HG03196 (cell line): ENCODE results near the gene PLAAT2.
A peak's percentile ranks its signal among the peaks of the same experiment; 100 is the strongest.
"Not testable (repeated sequence)": the region's sequence is repeated elsewhere in the genome, so short reads cannot be mapped to it uniquely, and the experiment has no call there.

Source experiments
- ATAC-seq: cut with Tn5 transposase; IDR thresholded peaks from one replicate; pipeline ENCODE4 v1.9.1; 2021; ENCODE audit not compliant: unreplicated experiment

The PLAAT2 gene

DNA sequence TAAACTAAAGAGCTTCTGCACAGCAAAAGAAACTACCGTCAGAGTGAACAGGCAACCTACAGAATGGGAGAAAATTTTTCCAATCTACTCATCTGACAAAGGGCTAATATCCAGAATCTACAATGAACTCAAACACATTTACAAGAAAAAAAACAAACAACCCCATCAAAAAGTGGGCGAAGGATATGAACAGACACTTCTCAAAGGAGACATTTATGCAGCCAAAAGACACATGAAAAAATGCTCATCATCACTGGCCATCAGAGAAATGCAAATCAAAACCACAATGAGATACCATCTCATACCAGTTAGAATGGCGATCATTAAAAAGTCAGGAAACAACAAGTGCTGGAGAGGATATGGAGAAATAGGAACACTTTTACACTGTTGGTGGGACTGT, 15.7 kb upstream of the PLAAT2 start:
- ATAC-seq = not testable (repeated sequence)

DNA sequence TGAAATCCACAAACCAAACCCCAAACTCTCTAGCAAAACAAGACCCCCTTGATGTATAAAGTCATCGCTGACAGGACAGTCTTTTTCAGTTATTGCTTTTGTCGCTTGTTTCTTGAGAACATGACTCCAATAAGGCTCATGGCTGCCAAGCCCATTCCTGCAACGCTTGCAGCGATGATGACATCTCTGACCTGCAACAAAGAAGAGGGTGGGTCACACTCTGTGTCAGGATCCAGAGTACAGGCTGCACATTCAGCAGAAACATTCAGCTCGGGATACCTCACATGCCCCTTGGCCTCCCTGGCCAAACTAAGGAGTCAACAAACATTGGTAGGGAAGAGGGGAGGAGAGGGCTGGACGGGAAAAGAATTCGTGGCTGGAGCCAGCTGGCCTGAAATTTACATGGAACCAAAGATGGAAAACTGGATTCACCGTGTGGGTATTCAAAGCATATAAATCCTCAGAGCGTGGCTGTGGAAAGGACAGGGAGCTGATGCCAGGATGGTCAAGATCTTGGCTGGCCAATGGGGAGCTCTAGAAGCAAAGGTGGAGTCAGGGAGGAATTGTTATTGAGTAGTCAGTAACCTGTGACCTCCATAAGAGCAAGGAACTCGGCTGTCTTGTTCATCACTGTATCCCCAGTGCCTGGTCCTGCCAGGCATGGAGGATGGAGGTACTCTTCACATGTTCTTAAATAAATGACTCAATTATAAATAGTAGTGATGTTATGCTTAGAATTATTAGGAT, 11.8 kb upstream of the PLAAT2 start:
- no peak for ATAC-seq

DNA sequence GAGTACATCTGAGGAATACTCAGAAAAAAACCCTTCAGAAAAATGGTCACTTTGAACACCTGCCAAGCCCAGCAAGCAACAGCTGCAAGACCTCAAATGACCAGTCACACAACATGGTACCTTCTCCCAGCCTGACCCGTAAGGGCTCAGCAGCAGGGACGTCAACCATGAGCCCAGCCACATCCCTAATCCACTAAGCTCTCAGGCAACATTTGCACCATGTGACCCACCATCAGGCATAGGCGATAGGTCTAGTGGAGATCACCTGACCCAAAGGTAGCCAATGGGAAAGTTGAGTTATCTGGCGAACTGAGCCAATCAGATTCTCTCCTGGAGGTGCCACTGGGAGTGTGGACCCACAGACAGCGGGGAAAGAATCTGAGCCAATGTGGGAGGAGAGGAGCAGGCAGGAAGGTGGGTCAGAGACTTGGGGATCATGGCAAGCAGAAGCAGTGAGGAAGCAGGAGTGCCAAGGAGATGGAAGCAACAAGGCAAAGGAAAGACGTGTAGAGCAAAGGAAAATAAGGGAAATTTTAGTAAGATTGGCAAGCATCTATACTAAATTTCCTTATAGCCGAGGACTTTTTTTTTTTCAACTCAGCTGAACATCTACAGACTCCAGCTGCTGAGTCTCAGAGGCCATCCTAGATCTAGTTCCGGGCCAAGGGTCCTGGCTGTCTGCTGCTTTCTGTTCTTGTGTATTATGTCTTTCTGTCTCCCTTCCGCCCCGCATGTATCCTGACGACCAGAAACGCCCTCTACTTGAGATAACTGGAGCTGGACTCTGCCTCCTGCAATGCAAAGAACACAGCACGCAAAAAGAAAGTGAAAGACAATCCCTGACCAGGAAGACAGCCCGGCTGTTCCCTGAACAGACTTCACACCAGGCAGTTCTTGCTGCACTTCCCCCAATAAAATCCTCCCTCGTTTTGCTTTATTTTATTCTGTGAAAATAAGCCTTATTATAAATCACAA, 11.0 kb upstream of the PLAAT2 start:
- no peak for ATAC-seq

DNA sequence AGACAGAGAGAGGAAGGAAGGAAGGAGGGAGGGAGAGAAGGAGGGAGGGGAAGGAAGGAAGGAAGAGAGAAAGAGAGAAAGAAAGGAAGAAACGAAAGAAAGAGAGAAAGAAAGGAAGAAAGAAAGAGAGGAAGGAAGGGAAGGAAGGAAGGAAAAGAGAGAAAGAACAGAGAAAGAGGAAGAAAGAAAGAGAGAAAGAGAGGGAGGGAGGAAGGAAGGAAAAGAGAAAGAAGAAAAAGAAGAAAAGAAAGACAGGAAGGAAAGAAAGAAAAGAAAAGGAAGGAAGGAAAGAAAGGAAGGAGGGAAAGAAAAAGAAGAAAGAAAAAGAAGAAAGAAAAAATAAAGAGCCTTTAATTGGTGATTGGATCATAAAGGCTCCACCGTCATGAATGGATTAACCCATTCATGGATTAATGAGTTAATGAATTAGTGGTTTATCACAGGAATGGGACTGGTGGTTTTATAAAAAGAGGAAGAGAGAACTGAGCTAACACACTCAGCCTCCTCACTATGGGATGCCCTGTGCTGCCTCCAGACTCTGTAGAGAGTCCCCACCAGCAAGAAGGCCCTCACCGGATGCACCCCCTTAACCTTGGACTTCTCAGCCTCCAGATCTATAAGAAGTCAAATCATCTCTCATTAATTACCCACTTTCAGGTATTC, 9.0 kb upstream of the PLAAT2 start:
- no peak for ATAC-seq

DNA sequence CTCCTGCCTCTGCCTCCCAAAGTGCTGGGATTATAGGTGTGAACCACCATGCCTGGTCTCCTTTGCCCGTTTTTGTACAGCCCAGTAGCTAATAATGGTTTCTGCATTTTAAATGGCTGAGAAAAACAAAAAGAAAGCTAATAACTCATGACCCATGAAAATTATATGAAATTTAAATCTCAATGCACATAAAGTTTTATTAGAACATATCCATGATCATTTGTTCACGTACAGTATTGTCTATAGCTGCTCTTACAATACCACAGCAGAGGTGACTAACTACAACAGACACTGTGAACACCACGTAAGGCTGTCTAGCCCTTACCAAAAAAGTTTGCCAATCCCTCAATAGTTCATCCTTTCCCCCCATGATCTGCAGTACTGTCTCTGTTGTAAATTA, 6.4 kb upstream of the PLAAT2 start:
- ATAC-seq = no peak

DNA sequence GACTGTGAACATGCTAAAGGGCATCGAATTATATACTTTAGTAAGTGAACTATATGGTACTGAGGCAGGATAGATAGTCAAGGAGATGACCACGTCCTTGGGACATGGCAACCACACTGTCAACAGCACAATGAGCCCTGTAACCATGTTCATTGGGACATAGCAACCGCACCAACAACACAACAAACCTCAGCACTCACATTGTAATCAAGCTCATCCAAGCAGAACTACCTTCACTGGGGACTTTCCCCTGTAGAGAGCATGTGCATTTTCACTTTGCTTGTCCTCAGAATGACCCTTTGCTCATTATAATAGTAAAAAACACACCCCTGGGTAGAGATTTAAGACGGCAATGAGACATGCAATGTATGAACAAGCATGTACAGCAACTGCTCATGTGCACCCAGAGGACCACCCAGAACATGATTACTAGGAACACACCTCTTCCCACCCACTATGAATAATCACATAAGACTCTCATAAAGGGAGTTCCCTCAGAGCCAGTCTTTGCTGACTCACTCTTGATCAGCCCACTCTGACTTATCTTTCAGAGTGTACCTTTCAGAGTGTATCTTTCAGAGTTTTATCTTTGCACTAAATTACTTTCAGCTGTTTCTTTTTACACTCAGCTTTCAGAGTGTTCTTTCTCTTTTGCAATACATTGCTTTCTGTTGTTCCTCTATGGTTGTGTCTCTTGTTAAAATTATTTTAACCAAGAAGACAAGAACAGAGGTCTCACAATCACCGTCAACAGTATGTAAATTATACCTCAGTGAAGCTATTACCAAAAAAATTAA, 4.1 kb upstream of the PLAAT2 start:
- peak; percentile 76 for ATAC-seq

DNA sequence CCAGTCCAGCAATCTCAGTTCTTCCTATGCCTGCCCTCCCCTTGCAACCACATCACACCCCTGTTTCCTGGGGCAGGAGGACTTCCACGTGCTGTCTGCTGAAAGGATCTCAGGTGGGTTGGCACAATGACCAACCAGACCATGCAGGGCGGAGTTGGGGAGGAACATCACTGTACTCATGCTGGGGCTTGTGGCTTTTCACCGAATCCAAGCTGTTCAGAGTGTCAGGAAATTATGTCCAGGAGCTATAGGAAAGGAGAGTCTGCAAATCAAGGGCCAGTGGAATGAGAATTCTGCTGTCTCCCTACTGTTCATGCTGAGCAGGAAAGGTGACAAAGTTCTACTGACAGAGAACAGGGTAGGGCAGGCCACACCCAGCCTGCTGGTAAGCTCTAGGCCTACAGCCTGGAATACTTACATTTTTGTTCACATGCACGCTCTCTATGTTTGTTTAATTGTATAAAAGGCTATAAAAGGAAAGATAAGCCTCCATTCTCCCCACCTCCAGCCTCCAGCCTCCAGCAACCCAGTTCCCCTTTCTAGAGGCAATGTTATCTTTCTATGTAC, 1.7 kb upstream of the PLAAT2 start:
- ATAC-seq = no peak

DNA sequence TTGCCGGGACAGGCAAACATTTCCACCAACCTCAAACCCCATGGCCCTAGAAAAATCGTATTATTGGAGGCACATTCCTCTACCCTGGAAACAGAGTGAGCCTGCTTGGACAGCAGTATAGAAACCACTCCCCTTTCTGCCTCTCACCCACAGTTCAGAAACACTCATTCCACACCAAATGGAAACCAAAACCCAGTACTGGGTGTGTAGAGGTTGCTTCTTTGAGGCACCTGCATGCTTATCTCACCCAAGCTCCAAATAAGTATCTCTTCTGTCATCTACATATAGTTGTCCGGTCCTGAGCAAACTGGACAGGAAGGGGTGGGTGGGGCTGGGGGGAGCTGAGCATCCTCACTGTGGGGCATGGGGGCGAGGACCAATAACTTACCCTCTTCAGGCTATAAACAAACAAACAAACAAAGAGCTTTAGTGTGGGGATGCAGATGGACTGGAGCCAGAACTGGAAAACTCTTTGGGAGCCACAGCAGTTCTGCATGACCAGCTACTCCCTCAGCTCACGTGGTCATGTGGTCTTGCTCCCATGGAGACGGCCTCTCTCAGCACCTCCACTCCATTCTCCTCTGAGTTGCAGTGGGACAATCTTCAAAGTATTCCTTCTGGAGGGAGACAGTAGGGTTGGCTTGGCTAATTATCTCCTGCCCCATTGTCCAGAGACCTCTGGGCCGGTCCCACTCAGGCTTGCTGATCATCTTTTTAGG, 1.0 kb upstream of the PLAAT2 start:
- peak; percentile 46 for ATAC-seq

DNA sequence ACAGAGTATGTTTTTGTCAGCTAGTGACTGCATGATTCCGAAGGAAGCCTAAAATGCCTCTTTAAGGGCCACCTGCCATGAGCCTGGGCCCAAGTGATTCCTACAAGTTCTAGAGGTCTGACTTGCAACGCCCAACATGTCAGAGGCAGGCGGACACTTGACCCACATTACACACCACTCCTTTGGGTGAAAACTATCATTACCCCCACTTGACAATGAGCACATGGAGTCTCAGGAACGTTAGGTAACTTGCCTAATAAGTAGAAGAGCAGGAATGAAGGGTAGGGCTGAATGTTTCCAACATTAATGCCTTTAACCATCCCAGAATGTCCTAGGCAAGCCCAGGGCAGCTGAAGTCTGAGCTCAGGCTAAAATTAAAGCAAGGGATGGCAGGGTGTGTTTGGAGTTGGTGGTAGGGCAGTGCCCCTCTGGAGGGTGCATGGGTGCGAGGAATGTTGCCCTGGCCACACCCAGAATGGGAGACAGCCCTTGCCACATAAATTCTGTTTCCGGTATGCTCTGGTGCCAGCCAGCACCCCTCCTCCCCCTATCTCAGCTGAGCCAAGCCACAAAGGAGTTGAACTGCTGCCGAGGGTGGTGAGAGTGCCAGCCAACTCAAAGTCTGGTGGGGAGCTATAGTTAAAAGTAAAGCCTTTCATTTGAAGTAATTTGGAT, 2.5 kb downstream of the PLAAT2 start:
- no peak for ATAC-seq

DNA sequence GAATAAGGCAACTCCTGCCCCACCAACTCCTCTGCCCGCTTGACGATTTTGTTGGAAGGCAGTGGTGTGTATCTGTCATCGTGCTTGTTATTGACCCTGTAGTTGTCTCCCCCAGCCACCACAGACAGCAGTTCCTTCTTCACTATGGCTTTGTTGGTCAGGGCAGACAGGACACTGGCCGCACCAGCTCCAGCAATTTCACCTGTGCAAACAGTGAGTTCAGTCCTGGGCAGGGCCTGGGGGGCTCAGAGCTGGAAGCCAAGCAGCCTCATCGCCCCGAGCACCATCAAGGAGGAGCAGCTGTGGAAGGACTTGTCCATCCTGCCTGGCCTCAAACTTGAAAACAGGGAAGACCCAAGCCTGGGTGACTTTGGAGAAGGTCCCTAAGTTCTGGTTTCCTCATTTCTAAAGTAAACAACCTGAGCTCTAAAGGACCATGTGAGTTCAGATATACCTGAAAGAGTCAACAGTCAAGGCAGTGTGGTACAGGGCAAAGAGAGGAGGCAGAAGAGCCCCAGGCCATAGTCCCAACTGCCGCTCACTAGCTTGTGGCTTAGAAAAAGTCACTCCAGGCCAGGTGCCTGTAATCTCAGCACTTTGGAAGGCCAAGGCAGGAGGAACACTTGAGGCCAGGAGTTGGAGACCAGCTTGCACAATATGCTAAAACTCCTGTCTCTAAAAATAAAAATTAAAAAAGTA, 4.6 kb downstream of the PLAAT2 start:
- no peak for ATAC-seq

DNA sequence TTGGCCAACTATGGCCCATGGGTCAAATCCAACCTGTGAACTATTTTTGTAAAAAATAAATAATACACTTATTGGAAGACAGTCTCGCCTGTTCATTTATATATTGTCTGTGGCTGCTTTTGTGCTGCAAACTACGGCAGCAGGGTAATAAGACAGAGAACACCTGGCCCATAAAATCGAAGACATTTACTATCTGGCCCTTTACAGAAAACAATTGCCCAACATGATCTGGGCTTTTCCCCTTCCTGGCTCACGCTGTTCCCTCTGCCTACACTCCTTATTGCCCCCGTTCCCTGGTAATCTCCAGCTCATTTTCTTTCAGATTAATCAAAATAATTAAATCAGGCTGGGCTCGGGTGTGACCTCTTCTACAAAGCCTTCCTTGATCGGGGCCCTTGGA, 5.6 kb downstream of the PLAAT2 start:
- ATAC-seq = no peak

DNA sequence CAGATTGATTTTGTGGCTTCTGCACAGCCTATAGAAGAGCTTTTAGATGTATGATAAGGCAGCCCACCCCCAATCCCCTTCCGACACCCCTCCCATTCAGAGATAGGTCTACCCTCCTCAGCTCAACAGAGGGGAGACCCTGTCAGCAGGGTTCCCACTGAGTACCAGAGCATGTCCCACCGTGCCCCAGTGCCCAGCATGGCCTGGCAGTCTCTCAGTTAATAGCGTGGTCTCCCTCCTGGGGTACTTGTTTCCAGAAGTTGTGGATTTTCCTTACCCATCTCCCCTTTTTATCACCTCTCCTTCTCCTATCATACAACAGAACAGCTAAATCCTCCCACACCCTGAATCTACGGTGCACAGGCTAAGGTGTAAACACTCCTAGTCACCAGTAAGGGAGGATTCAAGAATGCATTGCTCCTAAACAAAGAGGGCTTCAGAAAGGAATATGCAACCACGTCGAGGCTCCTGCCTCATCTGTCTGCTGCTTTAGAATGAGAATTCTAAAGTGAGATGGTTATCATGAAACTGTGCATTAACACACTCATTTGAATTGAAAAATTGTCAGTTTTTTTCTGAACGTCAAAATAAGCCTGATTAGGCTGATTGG, 6.7 kb downstream of the PLAAT2 start:
- no peak for ATAC-seq

DNA sequence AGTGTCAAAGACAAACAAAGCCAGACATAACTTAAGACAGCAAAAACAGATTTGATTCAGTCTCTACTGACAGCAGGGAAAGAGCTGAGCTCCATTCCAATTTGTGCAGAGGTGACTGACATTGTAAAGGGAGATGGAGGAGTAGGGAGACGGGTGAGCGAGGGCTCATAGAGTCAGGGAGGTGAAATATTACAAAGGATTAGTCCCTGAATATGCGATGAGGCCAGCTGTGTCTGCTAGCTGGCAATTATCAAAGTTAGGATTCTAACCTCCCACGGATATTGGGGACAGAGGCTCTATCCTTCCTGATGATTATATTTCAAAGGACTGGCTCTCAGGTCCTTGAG, 8.3 kb downstream of the PLAAT2 start:
- no peak for ATAC-seq

DNA sequence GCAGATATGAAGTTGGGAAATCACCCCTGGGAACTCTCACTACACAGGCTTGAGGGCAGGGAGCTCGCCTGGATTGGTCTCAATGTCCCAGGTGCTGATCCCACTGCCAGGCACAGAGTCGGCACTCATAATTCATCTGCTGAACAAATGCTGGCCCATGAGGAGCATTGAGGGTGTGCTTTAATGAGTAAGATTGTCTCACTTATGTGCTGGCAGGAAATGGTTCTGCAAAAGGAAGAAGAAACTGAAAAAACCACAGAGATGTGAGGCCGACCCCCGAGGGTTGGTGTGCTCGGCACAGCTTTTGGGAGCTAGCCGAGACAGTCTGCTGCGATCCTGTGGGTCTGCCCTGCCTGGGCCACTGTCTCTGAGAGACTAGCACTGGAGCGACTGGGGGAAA, 9.4 kb downstream of the PLAAT2 start:
- peak; percentile 55 for ATAC-seq

DNA sequence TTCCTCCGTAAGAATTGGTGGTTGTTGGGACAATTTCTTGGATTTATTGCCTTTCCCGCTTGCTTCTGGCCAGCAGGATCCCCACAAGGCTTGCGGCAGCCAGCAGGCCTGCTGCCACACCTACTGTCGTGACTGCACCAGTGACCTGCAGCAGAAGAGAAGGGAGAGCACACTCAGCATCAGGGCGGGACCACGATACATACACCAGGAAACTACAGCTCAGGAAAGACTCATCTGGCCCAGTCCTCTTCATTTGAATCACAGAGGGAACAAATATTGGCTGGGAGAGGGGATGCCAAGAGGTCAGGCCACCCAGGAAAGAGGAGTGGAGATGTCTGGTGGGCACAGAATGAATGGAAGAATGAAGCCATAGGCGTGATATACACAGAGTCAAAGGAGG, 10.3 kb downstream of the PLAAT2 start:
- ATAC-seq = no peak

DNA sequence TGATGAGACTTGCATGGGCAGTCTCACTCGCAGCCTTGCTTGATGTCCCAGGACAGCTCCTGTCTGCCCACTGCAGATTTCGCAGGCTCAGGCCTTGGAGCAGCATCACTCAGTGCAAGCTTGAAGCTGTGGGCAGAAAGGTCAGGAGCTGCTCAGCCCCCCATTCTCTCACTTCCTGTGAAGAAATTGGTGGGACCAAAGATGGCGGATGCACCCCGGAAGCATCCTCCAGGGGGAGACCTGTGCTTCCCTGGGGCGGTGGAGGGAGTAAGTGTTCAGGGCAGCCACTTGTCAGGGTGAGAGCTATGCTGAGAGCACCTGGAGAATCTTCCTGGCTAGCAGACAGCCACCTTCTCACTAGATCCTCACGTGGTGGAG, 11.3 kb downstream of the PLAAT2 start:
- no peak for ATAC-seq

DNA sequence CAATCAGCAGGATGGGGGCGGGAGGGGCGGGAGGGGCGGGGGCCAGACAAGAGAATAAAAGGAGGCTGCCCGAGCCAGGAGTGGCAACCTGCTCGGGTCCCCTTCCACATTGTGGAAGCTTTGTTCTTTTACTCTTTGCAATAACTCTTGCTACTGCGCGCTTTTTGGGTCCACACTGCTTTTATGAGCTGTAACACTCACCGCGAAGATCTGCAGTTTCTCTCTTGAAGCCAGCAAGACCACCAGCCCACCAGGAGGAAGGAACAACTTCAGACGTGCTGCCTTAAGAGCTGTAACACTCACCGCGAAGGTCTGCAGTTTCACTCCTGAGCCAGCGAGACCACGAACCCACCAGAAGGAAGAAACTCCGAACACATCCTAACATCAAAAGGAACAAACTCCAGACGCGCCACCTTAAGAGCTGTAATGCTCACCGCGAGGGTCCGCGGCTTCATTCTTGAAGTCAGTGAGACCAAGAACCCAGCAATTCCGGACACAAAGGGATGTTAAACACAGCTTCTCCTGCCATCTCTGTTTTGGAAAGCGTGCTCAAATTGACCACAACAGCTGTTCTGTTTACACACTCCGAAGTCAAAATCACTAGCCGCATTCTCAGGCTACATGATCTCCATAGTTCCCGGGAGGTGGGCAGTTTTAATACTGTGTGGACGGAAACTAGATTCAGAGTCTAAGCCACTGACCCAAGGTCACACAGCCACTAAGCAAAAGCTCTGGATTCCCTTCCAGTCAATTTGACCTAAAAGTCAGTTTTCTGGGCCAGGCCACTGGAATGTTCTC, 11.9 kb downstream of the PLAAT2 start:
- ATAC-seq = no peak
